ENCODE data around the gene PDE4B.

The PDE4B gene

GRCh38 chr1:66208632-66209031 lies 415.9 kb downstream of the PDE4B start:
- DNase-seq = no peak

- no peak for DNase-seq
These were observed 418.0 kb downstream of the PDE4B start for GRCh38 chr1:66210635-66211244.

- no peak for DNase-seq
These were observed 418.8 kb downstream of the PDE4B start for GRCh38 chr1:66211521-66211920.

- no peak for DNase-seq
These were observed 420.8 kb downstream of the PDE4B start for GRCh38 chr1:66213491-66213890.

GRCh38 chr1:66214901-66215300 lies 422.2 kb downstream of the PDE4B start:
- no peak for DNase-seq

- no peak for DNase-seq
These were observed 424.3 kb downstream of the PDE4B start for GRCh38 chr1:66217021-66217420.

- DNase-seq = no peak
These were observed 424.9 kb downstream of the PDE4B start for GRCh38 chr1:66217561-66217960.

- DNase-seq = no peak
These were observed 427.8 kb downstream of the PDE4B start for GRCh38 chr1:66220477-66220876.

GRCh38 chr1:66223681-66224080 lies 431.0 kb downstream of the PDE4B start:
- no peak for DNase-seq

- no peak for DNase-seq
These were observed 434.3 kb downstream of the PDE4B start for GRCh38 chr1:66226985-66227384.

GRCh38 chr1:66227966-66228365 lies 435.3 kb downstream of the PDE4B start:
- no peak for DNase-seq

- DNase-seq = no peak
These were observed 438.5 kb downstream of the PDE4B start for GRCh38 chr1:66231217-66231616.

- DNase-seq = no peak
These were observed 439.2 kb downstream of the PDE4B start for GRCh38 chr1:66231681-66232463.

GRCh38 chr1:66237042-66237441 lies 444.3 kb downstream of the PDE4B start:
- no peak for DNase-seq

GRCh38 chr1:66237722-66238479 lies 445.2 kb downstream of the PDE4B start:
- no peak for DNase-seq

- DNase-seq = no peak
These were observed 447.1 kb downstream of the PDE4B start for GRCh38 chr1:66239834-66240233.

GRCh38 chr1:66240491-66241484 lies 448.1 kb downstream of the PDE4B start:
- DNase-seq = no peak

- peak; percentile 81 for DNase-seq
These were observed 450.2 kb downstream of the PDE4B start for GRCh38 chr1:66242646-66243547.

GRCh38 chr1:66243548-66244130 lies 450.9 kb downstream of the PDE4B start:
- DNase-seq = no peak

- DNase-seq = no peak
These were observed 451.7 kb downstream of the PDE4B start for GRCh38 chr1:66244429-66244828.

GRCh38 chr1:66245691-66246090 lies 453.0 kb downstream of the PDE4B start:
- DNase-seq = no peak

All from NCI-H2107 (cell line).